PC-9 (cell line): ENCODE measurements around the gene EPS8L3. TPM values are rescaled to one million over a fixed set of nuclear protein-coding genes. Genes with fewer than 3 reads are reported as not detected.

Experiments
- BruUV-seq: library from RNA; stranded (reverse); fragments of 400-500 nt; replicated peaks from 2 replicates; lab custom pipeline; 2021; lab: Mats Ljungman, UMichigan
- CTCF ChIA-PET: fragments of 300-600 bp; sonication (Branson Sonifier 250); formaldehyde crosslinking; loops from one replicate; lab custom pipeline; 2022; ENCODE audit warnings: antibody characterized with exemption; lab: Charles Lee
- POLR2A ChIA-PET: fragments of 300-600 bp; sonication (Branson Sonifier 250); formaldehyde crosslinking; loops from one replicate; lab custom pipeline; 2022; ENCODE audit warnings: antibody characterized with exemption; ENCODE audit not compliant: unreplicated experiment; lab: Charles Lee
- DNase-seq, 2 experiments: peaks; one replicate each; pipeline versions ENCODE4 v3.0.0 to v3.0.0-alpha.2; 2015 to 2022; ENCODE audit warnings: mixed read lengths in 1 of 2
- H2AFZ ChIP-seq: fragments of 200-600 bp; sonication (generic); 2 replicates; pipeline ENCODE4 v1.8.1; 2017; ENCODE audit warnings: antibody characterized with exemption
- H3F3A ChIP-seq: fragments of 200-600 bp; sonication (generic); 2 replicates; pipeline ENCODE4 v1.8.1; 2017; ENCODE audit warnings: antibody characterized with exemption, mild to moderate bottlenecking, low read depth; ENCODE audit not compliant: insufficient read depth
- H3K27ac ChIP-seq: fragments of 200-600 bp; sonication (generic); 2 replicates; pipeline ENCODE4 v1.6.1; 2016; ENCODE audit warnings: mixed run types
- H3K27me3 ChIP-seq: fragments of 200-600 bp; sonication (generic); 2 replicates; pipeline ENCODE4 v1.6.1; 2016; ENCODE audit warnings: low read depth, mixed run types; ENCODE audit not compliant: insufficient read depth
- H3K36me3 ChIP-seq: fragments of 200-600 bp; sonication (generic); 2 replicates; pipeline ENCODE4 v1.6.1; 2016; ENCODE audit warnings: low read depth, mixed run types
- H3K4me1 ChIP-seq: fragments of 200-600 bp; sonication (generic); replicated peaks from 2 replicates; pipeline ENCODE4 v1.6.1; 2016; ENCODE audit warnings: mixed run types; ENCODE audit not compliant: insufficient read depth
- H3K4me2 ChIP-seq: fragments of 200-600 bp; sonication (generic); 2 replicates; pipeline ENCODE4 v1.6.1; 2017; ENCODE audit warnings: mixed run types
- H3K4me3 ChIP-seq: fragments of 200-600 bp; sonication (generic); 2 replicates; pipeline ENCODE4 v1.6.1; 2016; ENCODE audit warnings: mixed run types
- H3K79me2 ChIP-seq: fragments of 200-600 bp; sonication (generic); 2 replicates; pipeline ENCODE4 v1.6.1; 2017; ENCODE audit warnings: low read depth, mixed run types
- H3K9me2 ChIP-seq: fragments of 200-600 bp; sonication (generic); 2 replicates; pipeline ENCODE4 v1.8.1; 2017; ENCODE audit warnings: mild to moderate bottlenecking; ENCODE audit not compliant: insufficient read depth
- H3K9me3 ChIP-seq: fragments of 200-600 bp; sonication (generic); 2 replicates; pipeline ENCODE4 v1.8.1; 2016; ENCODE audit warnings: low read depth; ENCODE audit not compliant: insufficient read depth
- H4K20me1 ChIP-seq: fragments of 200-600 bp; sonication (generic); 2 replicates; pipeline ENCODE4 v1.8.1; 2017; ENCODE audit not compliant: insufficient read depth
- EZH2 ChIP-seq: fragments of 200-600 bp; sonication (generic); IDR thresholded peaks from 2 replicates; pipeline ENCODE4 v1.8.0; 2017; ENCODE audit warnings: antibody characterized with exemption, low read depth
- intact Hi-C: fragments of 100-400 bp; cut with micrococcal nuclease; formaldehyde crosslinking; loops from one replicate; pipeline ENCODE4 v1.10.0; 2022; ENCODE audit not compliant: unreplicated experiment
- total RNA-seq: library from RNA; stranded (reverse); gene quantifications from 2 replicates; pipeline ENCODE4 v1.2.3, GENCODE V29; 2021
- TF ChIP-seq, protein P1 (sequence below): fragments of 200-600 bp; sonication (generic); conservative IDR thresholded peaks from 2 replicates; pipeline ENCODE4 v1.6.1; 2017; ENCODE audit warnings: mixed run types, antibody characterized with exemption, mild to moderate bottlenecking, moderate library complexity

EPS8L3 gene
- total RNA-seq, 1 experiment from 2014 or later: 1.2 TPM

DNA sequence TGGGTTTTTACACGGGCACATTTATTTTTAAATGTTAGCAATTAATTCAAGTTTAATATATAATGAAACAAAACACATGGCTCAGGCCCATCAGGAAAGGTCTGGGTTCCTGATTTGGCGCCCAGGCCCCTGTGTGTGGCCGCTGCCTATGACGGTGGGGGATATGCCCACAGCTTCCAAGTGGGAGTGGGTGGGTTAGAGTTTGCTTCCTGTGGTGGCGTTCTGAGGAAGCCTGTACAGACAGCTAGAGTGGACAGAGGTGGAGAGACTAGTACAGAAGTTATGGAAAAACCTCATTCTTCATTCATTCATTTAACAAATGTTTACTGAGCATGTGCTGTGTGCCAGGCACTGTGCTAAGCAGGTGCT, 22.4 kb upstream of the EPS8L3 start:
- peaks cover 59% of the 10 kb centered on the region for H3F3A ChIP-seq
- no peak for DNase-seq
- H3K9me3 ChIP-seq: peaks cover 3% of the 10 kb centered on the region; the same call in 1 of the 2 replicates
- H3K9me2 ChIP-seq: no peaks in the 10 kb centered on the region
- no peak overlapping the region for H2AFZ ChIP-seq
- no peaks in the 10 kb centered on the region for H3K27me3 ChIP-seq
- intact Hi-C loops: no loop called here
- no peak overlapping the region for H3K4me3 ChIP-seq
- 0 out of 2 replicates have a peak, but pooled peaks cover 10% of the 10 kb centered on the region for H3K79me2 ChIP-seq
- TF ChIP-seq, protein P1, sequence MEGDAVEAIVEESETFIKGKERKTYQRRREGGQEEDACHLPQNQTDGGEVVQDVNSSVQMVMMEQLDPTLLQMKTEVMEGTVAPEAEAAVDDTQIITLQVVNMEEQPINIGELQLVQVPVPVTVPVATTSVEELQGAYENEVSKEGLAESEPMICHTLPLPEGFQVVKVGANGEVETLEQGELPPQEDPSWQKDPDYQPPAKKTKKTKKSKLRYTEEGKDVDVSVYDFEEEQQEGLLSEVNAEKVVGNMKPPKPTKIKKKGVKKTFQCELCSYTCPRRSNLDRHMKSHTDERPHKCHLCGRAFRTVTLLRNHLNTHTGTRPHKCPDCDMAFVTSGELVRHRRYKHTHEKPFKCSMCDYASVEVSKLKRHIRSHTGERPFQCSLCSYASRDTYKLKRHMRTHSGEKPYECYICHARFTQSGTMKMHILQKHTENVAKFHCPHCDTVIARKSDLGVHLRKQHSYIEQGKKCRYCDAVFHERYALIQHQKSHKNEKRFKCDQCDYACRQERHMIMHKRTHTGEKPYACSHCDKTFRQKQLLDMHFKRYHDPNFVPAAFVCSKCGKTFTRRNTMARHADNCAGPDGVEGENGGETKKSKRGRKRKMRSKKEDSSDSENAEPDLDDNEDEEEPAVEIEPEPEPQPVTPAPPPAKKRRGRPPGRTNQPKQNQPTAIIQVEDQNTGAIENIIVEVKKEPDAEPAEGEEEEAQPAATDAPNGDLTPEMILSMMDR: no peak
- TF ChIP-seq EZH2: no peak
- peaks cover 98% of the 10 kb centered on the region for H3K4me1 ChIP-seq
- POLR2A ChIA-PET: interaction anchor here (0.6 to 0.9 kb wide), 5 partner anchors 9 to 219 kb away, joined by 3 to 25 read pairs (median 5); no protein-coding TSS in a partner anchor
- peak overlapping the region; percentile 63 for H3K4me2 ChIP-seq
- CTCF ChIA-PET: interaction anchor here (0.7 to 2.0 kb wide), 3 partner anchors 9 to 272 kb away, joined by 3 to 7 read pairs (median 6); partner anchors contain the start of gene AHCYL1
- peak overlapping the region; percentile 95 for H3K27ac ChIP-seq
- no peaks in the 10 kb centered on the region for H3K36me3 ChIP-seq
- H4K20me1 ChIP-seq: no peaks in the 10 kb centered on the region
- no TSS peak for BruUV-seq

GRCh38 chr1:109785446-109786111, 21.9 kb upstream of the EPS8L3 start:
- H3K4me1 ChIP-seq: peaks cover 97% of the 10 kb centered on the region

DNA sequence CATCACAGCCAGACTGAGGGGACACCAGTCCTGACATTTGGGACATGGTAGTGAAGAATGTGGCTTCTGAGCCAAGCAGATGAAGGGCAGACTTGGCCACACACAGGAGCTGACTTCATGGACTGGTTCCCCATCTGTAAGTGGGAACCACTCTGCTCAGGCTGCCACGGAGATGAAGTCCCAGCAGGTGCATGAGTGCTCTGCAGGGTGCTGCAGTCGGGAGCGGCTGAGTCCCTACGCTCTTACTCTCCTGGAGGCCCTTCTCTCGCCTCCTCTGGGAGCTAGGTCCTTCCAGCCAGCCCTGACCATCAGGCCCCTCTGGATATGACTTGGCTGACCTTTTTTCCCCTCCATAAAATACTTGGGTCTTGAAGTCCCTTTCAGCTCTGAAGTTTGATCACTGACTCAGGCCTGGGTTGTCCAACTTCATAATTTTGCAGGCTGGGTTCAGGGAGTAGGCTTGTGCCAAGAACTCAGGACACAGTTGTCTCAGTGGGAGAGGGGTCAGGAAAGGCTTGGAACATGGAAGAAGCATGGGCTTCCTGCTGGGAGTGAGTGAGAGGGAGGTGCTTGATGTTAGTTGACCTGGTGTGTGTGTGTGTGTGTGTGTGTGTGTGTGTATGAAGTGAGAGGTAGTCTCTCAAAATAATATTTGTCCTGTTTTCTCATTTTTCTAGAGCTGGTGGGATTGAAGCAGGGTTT, 21.0 kb upstream of the EPS8L3 start:
- intact Hi-C loops: no loop called here
- no peaks in the 10 kb centered on the region for H3K36me3 ChIP-seq
- TF ChIP-seq, protein P1: no peak
- TF ChIP-seq EZH2: no peak
- H3K9me3 ChIP-seq: peaks cover 9% of the 10 kb centered on the region; the same call in 1 of the 2 replicates
- peak overlapping the region; percentile 89; the same call in 1 of the 2 replicates for H3K27ac ChIP-seq
- H4K20me1 ChIP-seq: no peaks in the 10 kb centered on the region
- H3K4me3 ChIP-seq: no peak overlapping the region
- CTCF ChIA-PET: interaction anchor here (0.6 to 2.0 kb wide), 2 partner anchors 26 to 200 kb away, joined by 3 to 7 read pairs; partner anchors contain the start of gene AHCYL1
- H3K4me1 ChIP-seq: peaks cover 88% of the 10 kb centered on the region
- BruUV-seq: no TSS peak
- peak overlapping the region; percentile 63 for H3K4me2 ChIP-seq
- H3K27me3 ChIP-seq: no peaks in the 10 kb centered on the region
- no peaks in the 10 kb centered on the region for H3K9me2 ChIP-seq
- no peak for DNase-seq
- peaks cover 46% of the 10 kb centered on the region for H3F3A ChIP-seq
- H3K79me2 ChIP-seq: 0 out of 2 replicates have a peak, but pooled peaks cover under 1% of the 10 kb centered on the region
- POLR2A ChIA-PET: no interaction called here
- H2AFZ ChIP-seq: no peak overlapping the region

More at GRCh38 chr1:109785446-109786111, 21.9 kb upstream of the EPS8L3 start:
- Histone ChIP-seq H3K9me3 (peaks cover 8% of the 10 kb centered on the region; the same call in 1 of the 2 replicates), H3K36me3 (no peaks in the 10 kb centered on the region), H2AFZ (no peak overlapping the region), H3K79me2 (0 out of 2 replicates have a peak, but pooled peaks cover 9% of the 10 kb centered on the region), H3K9me2 (no peaks in the 10 kb centered on the region), H3K27ac (peak overlapping the region; percentile 95), H4K20me1 (no peaks in the 10 kb centered on the region), H3K4me2 (peak overlapping the region; percentile 63), H3F3A (peaks cover 54% of the 10 kb centered on the region), H3K4me3 (no peak overlapping the region), H3K27me3 (no peaks in the 10 kb centered on the region)
- ChIA-PET CTCF (interaction anchor here (0.6 to 2.0 kb wide), 3 partner anchors 27 to 272 kb away, joined by 3 to 7 read pairs (median 6); partner anchors contain the start of gene AHCYL1), POLR2A (interaction anchor here (0.6 kb wide), 1 partner anchor 126 kb away, joined by 25 read pairs; no protein-coding TSS in a partner anchor)
- intact Hi-C loops: no loop called here
- no TSS peak for BruUV-seq
- no peak for DNase-seq
- no peak for TF ChIP-seq EZH2
- TF ChIP-seq, protein P1: no peak
